A549 (cell line): ENCODE data around the gene ID3. TPM values are rescaled to one million over a fixed set of nuclear protein-coding genes. Genes with fewer than 3 reads are reported as not detected.

Experiments used
- ATAC-seq, 2 experiments: fragments of 200-7000 bp in 1 of 2; fragments of >200 bp in 1 of 2; cut with Nextera tagmentation in 1 of 2; cut with Tn5 transposase in 1 of 2; 3 replicates each; pipeline versions ENCODE4 v1.8.0 to v1.9.1; 2018 to 2020; ENCODE audit warnings: mild to moderate bottlenecking in 1 of 2, moderate library complexity in 1 of 2
- CTCF ChIA-PET: fragments of 300-600 bp; sonication (Branson Sonifier 250); formaldehyde crosslinking; extraction: SDS; loops from one replicate; lab custom pipeline; 2021; ENCODE audit warnings: antibody characterized with exemption, inconsistent platforms; lab: Yijun Ruan, JAX
- POLR2A ChIA-PET: fragments of 350-600 bp; formaldehyde crosslinking; extraction: SDS; loops from one replicate; lab custom pipeline; 2021; ENCODE audit warnings: antibody characterized with exemption, inconsistent platforms; lab: Yijun Ruan, JAX
- DNase-seq, 2 experiments: peaks; one replicate each; pipeline versions ENCODE4 v3.0.0 to v3.0.0-alpha.2; 2011 to 2016; ENCODE audit warnings: low read depth in 1 of 2, low spot score in 1 of 2
- FAIRE-seq: peaks from 2 replicates; lab custom pipeline; 2011; peaks lifted over from hg19 to GRCh38; lab: Jason Lieb, UNC
- H3K27ac ChIP-seq, 2 experiments: fragments of >200 bp; sonication (Bioruptor Twin); formaldehyde crosslinking; 3 replicates each; pipeline ENCODE4 v1.5.1; 2016 to 2017
- H3K4me1 ChIP-seq: fragments of >200 bp; sonication (Bioruptor Twin); formaldehyde crosslinking; 3 replicates; pipeline ENCODE4 v1.6.1; 2016
- H3K4me2 ChIP-seq: fragments of >200 bp; sonication (Bioruptor Twin); formaldehyde crosslinking; 3 replicates; pipeline ENCODE4 v1.6.1; 2016
- H3K4me3 ChIP-seq: fragments of >200 bp; sonication (Bioruptor Twin); formaldehyde crosslinking; 3 replicates; pipeline ENCODE4 v1.5.1; 2016
- H3K9me3 ChIP-seq: fragments of >200 bp; sonication (Bioruptor Twin); formaldehyde crosslinking; 3 replicates; pipeline ENCODE4 v1.6.1; 2016
- CBX8 ChIP-seq: fragments of 200-600 bp; sonication (generic); IDR thresholded peaks from 2 replicates; pipeline ENCODE4 v1.6.1; 2016
- CHD2 ChIP-seq: fragments of 150-350 bp; IDR thresholded peaks from 2 replicates; pipeline ENCODE4 v1.6.1; 2014; ENCODE audit warnings: low read length; ENCODE audit not compliant: partially characterized antibody
- CHD4 ChIP-seq: fragments of 200-600 bp; sonication (generic); IDR thresholded peaks from 2 replicates; pipeline ENCODE4 v1.6.1; 2016; ENCODE audit warnings: antibody characterized with exemption, mild to moderate bottlenecking, borderline replicate concordance
- EHF ChIP-seq: fragments of 250-450 bp; sonication (Bioruptor Pico); IDR thresholded peaks from 2 replicates; pipeline ENCODE4 v1.5.0; 2020; ENCODE audit warnings: mild to moderate bottlenecking
- EP300 ChIP-seq, 2 experiments: fragments of >200 bp; sonication (Bioruptor Twin); formaldehyde crosslinking; IDR thresholded peaks; 2 replicates in 1 of 2; 3 replicates in 1 of 2; pipeline ENCODE4 v1.6.1; 2016 to 2017
- ESRRA ChIP-seq: fragments of 150-350 bp; IDR thresholded peaks from 2 replicates; pipeline ENCODE4 v1.6.1; 2014; ENCODE audit warnings: mild to moderate bottlenecking, low read length, borderline replicate concordance
- FOSB ChIP-seq: fragments of 250-450 bp; sonication (Bioruptor Pico); IDR thresholded peaks from 2 replicates; pipeline ENCODE4 v1.5.0; 2020; ENCODE audit warnings: mild to moderate bottlenecking, moderate library complexity
- HDAC2 ChIP-seq: fragments of 200-600 bp; sonication (generic); IDR thresholded peaks from 2 replicates; pipeline ENCODE4 v1.6.1; 2016
- HEYL ChIP-seq: fragments of 250-450 bp; sonication (Bioruptor Pico); IDR thresholded peaks from 2 replicates; pipeline ENCODE4 v1.8.0; 2021; ENCODE audit warnings: mild to moderate bottlenecking, moderate library complexity
- HOXA7 ChIP-seq: fragments of 250-450 bp; sonication (Bioruptor Pico); IDR thresholded peaks from 2 replicates; pipeline ENCODE4 v1.5.0; 2020; ENCODE audit warnings: mild to moderate bottlenecking, moderate library complexity
- HOXB13 ChIP-seq: fragments of 250-450 bp; sonication (Bioruptor Pico); IDR thresholded peaks from 2 replicates; pipeline ENCODE4 v1.5.0; 2020; ENCODE audit warnings: low read depth, mild to moderate bottlenecking, moderate library complexity
- HOXB5 ChIP-seq: fragments of 250-450 bp; sonication (Bioruptor Pico); IDR thresholded peaks from 2 replicates; pipeline ENCODE4 v1.5.0; 2020; ENCODE audit warnings: mild to moderate bottlenecking, moderate library complexity
- JUN ChIP-seq, 2 experiments: fragments of >200 bp; sonication (Bioruptor Twin); formaldehyde crosslinking; IDR thresholded peaks; 2 replicates in 1 of 2; 3 replicates in 1 of 2; pipeline ENCODE4 v1.6.1; 2016 to 2017
- JUNB ChIP-seq: fragments of >200 bp; sonication (Bioruptor Twin); formaldehyde crosslinking; IDR thresholded peaks from 2 replicates; pipeline ENCODE4 v1.6.1; 2016
- KDM5A ChIP-seq: fragments of 200-600 bp; sonication (generic); IDR thresholded peaks from 2 replicates; pipeline ENCODE4 v1.6.1; 2016; ENCODE audit warnings: antibody characterized with exemption, mild to moderate bottlenecking
- MYC ChIP-seq: IDR thresholded peaks from 2 replicates; pipeline ENCODE4 v1.6.1; 2012; ENCODE audit warnings: mild to moderate bottlenecking, inconsistent platforms, low read length, improper control_type of control experiment, borderline replicate concordance
- PHF8 ChIP-seq: fragments of 200-600 bp; sonication (generic); IDR thresholded peaks from 2 replicates; pipeline ENCODE4 v1.6.1; 2016; ENCODE audit warnings: low read depth, mild to moderate bottlenecking, antibody characterized with exemption, moderate library complexity, borderline replicate concordance
- POLR2A ChIP-seq: IDR thresholded peaks from 2 replicates; pipeline ENCODE4 v1.6.1; 2012; ENCODE audit warnings: mild to moderate bottlenecking, low read length
- POLR2AphosphoS2 ChIP-seq: conservative IDR thresholded peaks from 2 replicates; pipeline ENCODE4 v1.6.1; 2012; ENCODE audit warnings: low read length, improper control_type of control experiment, inconsistent platforms
- RCOR1 ChIP-seq: fragments of 150-350 bp; IDR thresholded peaks from 2 replicates; pipeline ENCODE4 v1.6.1; 2014; ENCODE audit warnings: antibody characterized with exemption, low read length, low read depth
- RFX5 ChIP-seq: fragments of 450-650 bp; IDR thresholded peaks from 2 replicates; pipeline ENCODE4 v1.7.1; 2014; ENCODE audit warnings: antibody characterized with exemption, mild to moderate bottlenecking, moderate library complexity
- RNF2 ChIP-seq: fragments of 200-600 bp; sonication (generic); IDR thresholded peaks from 2 replicates; pipeline ENCODE4 v1.6.1; 2016; ENCODE audit warnings: low read depth, mild to moderate bottlenecking, antibody characterized with exemption, moderate library complexity, borderline replicate concordance
- SMC3 ChIP-seq: fragments of >200 bp; sonication (Bioruptor Twin); formaldehyde crosslinking; IDR thresholded peaks from 3 replicates; pipeline ENCODE4 v1.6.1; 2018; ENCODE audit warnings: inconsistent platforms
- TFCP2L1 ChIP-seq: fragments of 250-450 bp; sonication (Bioruptor Pico); IDR thresholded peaks from 2 replicates; pipeline ENCODE4 v1.5.0; 2021; ENCODE audit warnings: mild to moderate bottlenecking
- ZC3H11A ChIP-seq: fragments of 450-650 bp; IDR thresholded peaks from 2 replicates; pipeline ENCODE4 v1.6.1; 2014; ENCODE audit warnings: antibody characterized with exemption, mild to moderate bottlenecking
- ZFP36 ChIP-seq: fragments of 450-650 bp; IDR thresholded peaks from 2 replicates; pipeline ENCODE4 v1.6.1; 2014; ENCODE audit warnings: borderline replicate concordance; ENCODE audit not compliant: partially characterized antibody
- ZSCAN20 ChIP-seq: fragments of 250-450 bp; sonication (Bioruptor Pico); IDR thresholded peaks from 2 replicates; pipeline ENCODE4 v1.8.0; 2022; ENCODE audit warnings: mild to moderate bottlenecking, moderate library complexity
- WGBS: methylation state at CpG from one replicate; pipeline ENCODE4 v1.1.6; 2017; ENCODE audit errors: missing lambda C conversion rate; 5-methylcytosine and 5-hydroxymethylcytosine counted together
- polyA plus RNA-seq, 4 experiments: library from polyadenylated mRNA; depleted of rRNA in 3 of 4; stranded (reverse); fragments of >200 nt; fragmentation: RNase III in 1 of 4; extraction: RNeasy Plus Mini Kit Qiagen cat#74134 plus additional on column Dnase treatment in 1 of 4; gene quantifications; 2 replicates in 3 of 4; 3 replicates in 1 of 4; pipeline ENCODE4 v1.2.3, GENCODE V29; 2011 to 2017
- TF ChIP-seq, protein P1 (sequence below): fragments of >200 bp; sonication (Bioruptor Twin); formaldehyde crosslinking; IDR thresholded peaks from 3 replicates; pipeline ENCODE4 v1.5.1; 2016
- TF ChIP-seq, protein P2 (sequence below): IDR thresholded peaks from 2 replicates; pipeline ENCODE4 v1.6.1; 2012; ENCODE audit warnings: low read depth, borderline replicate concordance
- TF ChIP-seq, protein P3 (sequence below): fragments of >200 bp; sonication (Bioruptor Twin); formaldehyde crosslinking; IDR thresholded peaks from 3 replicates; pipeline ENCODE4 v1.6.1; 2016
- TF ChIP-seq, protein P4 (sequence below): IDR thresholded peaks from 2 replicates; pipeline ENCODE4 v1.6.1; 2012
- TF ChIP-seq, protein P5 (sequence below): fragments of >200 bp; sonication (Bioruptor Twin); formaldehyde crosslinking; IDR thresholded peaks from 2 replicates; pipeline ENCODE4 v1.6.1; 2016
- TF ChIP-seq, protein P6 (sequence below): fragments of 150-350 bp; IDR thresholded peaks from 2 replicates; pipeline ENCODE4 v1.6.1; 2014; ENCODE audit warnings: low read depth, mild to moderate bottlenecking, low read length
- TF ChIP-seq, protein P7 (sequence below): fragments of 250-450 bp; sonication (Bioruptor Pico); IDR thresholded peaks from 2 replicates; pipeline ENCODE4 v1.5.0; 2020; ENCODE audit warnings: low read depth, mild to moderate bottlenecking, moderate library complexity

ID3 gene
- polyA plus RNA-seq, 2 of the 4 experiments (the other 2 are of a cell fraction), result 171 to 336 TPM

DNA sequence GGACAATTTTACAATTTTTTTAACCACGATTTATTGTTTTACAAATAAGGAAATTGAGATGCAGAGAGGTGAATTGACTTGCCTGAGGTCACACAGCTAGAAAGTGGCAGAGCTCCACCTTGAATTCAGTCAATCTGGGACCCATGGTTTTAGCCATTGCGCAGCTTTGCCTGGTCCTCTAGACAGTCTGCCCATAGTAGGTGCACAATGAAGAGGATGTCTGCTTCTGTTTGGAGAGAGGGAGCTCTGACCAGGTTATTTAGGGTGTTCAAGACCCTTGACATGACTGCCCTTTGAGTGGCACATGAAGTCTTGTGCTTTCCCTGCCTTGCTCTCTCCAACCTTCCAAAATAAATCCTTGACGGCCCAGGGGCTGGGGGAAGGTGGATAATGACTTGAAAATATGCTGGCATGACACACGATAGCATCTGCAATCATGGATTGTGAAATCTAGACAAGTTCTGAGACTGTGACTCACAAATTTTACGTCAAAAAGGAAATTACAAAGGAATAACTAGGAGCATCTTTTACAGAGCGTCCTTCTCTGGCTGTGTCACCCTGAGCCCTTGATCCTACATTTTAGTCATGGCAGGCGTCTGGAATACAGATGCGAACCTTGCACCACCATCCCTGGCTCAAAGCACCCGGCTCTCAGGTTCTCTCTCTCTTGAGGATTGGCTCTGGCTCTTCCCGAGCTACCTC is 26.2 kb upstream of the ID3 start:
- H3K9me3 ChIP-seq, result no peaks in the 10 kb centered on the region
- CTCF ChIA-PET, result interaction anchor here (1.1 to 5.7 kb wide), 9 partner anchors 8 to 52 kb away, joined by 3 to 30 read pairs (median 6); partner anchors contain the start of gene ID3
- DNase-seq (peak; percentile 81 to 96), ATAC-seq (peak; percentile 92 to 93), FAIRE-seq (peak; percentile 94)
- no peak overlapping the region for H3K4me3 ChIP-seq
- POLR2A ChIA-PET, result interaction anchor here (0.7 to 3.3 kb wide), 6 partner anchors 8 to 31 kb away, joined by 3 to 32 read pairs (median 12); partner anchors contain the start of gene ID3
- H3K27ac ChIP-seq, result peak overlapping the region; percentile 96 to 100
- peak overlapping the region; percentile 76 for H3K4me2 ChIP-seq
- 5% methylated on average over 10 of the region's 10 CpGs for WGBS
- H3K4me1 ChIP-seq, result peaks cover 79% of the 10 kb centered on the region
- TF ChIP-seq HOXB13 (CRISPR knock-in tag), result no peak; the same call in 1 of the 2 replicates
- TF ChIP-seq, protein P1, sequence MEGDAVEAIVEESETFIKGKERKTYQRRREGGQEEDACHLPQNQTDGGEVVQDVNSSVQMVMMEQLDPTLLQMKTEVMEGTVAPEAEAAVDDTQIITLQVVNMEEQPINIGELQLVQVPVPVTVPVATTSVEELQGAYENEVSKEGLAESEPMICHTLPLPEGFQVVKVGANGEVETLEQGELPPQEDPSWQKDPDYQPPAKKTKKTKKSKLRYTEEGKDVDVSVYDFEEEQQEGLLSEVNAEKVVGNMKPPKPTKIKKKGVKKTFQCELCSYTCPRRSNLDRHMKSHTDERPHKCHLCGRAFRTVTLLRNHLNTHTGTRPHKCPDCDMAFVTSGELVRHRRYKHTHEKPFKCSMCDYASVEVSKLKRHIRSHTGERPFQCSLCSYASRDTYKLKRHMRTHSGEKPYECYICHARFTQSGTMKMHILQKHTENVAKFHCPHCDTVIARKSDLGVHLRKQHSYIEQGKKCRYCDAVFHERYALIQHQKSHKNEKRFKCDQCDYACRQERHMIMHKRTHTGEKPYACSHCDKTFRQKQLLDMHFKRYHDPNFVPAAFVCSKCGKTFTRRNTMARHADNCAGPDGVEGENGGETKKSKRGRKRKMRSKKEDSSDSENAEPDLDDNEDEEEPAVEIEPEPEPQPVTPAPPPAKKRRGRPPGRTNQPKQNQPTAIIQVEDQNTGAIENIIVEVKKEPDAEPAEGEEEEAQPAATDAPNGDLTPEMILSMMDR, result no peak
- no peak for TF ChIP-seq MYC
- TF ChIP-seq, protein P2, sequence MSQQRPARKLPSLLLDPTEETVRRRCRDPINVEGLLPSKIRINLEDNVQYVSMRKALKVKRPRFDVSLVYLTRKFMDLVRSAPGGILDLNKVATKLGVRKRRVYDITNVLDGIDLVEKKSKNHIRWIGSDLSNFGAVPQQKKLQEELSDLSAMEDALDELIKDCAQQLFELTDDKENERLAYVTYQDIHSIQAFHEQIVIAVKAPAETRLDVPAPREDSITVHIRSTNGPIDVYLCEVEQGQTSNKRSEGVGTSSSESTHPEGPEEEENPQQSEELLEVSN, result no peak
- no peak for TF ChIP-seq POLR2A
- peak; percentile 76 for TF ChIP-seq HOXB5 (CRISPR knock-in tag)
- TF ChIP-seq JUNB, result peak; percentile 98
- TF ChIP-seq, protein P3, sequence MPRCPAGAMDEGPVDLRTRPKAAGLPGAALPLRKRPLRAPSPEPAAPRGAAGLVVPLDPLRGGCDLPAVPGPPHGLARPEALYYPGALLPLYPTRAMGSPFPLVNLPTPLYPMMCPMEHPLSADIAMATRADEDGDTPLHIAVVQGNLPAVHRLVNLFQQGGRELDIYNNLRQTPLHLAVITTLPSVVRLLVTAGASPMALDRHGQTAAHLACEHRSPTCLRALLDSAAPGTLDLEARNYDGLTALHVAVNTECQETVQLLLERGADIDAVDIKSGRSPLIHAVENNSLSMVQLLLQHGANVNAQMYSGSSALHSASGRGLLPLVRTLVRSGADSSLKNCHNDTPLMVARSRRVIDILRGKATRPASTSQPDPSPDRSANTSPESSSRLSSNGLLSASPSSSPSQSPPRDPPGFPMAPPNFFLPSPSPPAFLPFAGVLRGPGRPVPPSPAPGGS, result peak; percentile 97
- peak; percentile 99 for TF ChIP-seq EP300 (IDR thresholded peaks at IDR 0.05)
- TF ChIP-seq JUN (IDR thresholded peaks at IDR 0.05), result peak; percentile 99
- no peak for TF ChIP-seq CHD2
- 0 out of 2 replicates have a peak, but pooled peaks have one; percentile 57 for TF ChIP-seq HEYL
- TF ChIP-seq ZFP36, result peak; percentile 31
- no peak for TF ChIP-seq ZC3H11A
- TF ChIP-seq, protein P4, sequence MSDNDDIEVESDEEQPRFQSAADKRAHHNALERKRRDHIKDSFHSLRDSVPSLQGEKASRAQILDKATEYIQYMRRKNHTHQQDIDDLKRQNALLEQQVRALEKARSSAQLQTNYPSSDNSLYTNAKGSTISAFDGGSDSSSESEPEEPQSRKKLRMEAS, result peak; percentile 91
- no peak for TF ChIP-seq TFCP2L1 (CRISPR knock-in tag)
- TF ChIP-seq RCOR1, result no peak
- no peak for TF ChIP-seq ESRRA
- TF ChIP-seq CHD4, result no peak
- 0 out of 2 replicates have a peak, but pooled peaks have one; percentile 66 for TF ChIP-seq EHF
- TF ChIP-seq ZSCAN20 (CRISPR knock-in tag), result 0 out of 2 replicates have a peak, but pooled peaks have one; percentile 47
- TF ChIP-seq HDAC2, result no peak
- TF ChIP-seq POLR2AphosphoS2, result no peak
- TF ChIP-seq RNF2, result no peak
- no peak for TF ChIP-seq RFX5
- TF ChIP-seq, protein P5, sequence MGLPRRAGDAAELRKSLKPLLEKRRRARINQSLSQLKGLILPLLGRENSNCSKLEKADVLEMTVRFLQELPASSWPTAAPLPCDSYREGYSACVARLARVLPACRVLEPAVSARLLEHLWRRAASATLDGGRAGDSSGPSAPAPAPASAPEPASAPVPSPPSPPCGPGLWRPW, result peak; percentile 94
- TF ChIP-seq, protein P6, sequence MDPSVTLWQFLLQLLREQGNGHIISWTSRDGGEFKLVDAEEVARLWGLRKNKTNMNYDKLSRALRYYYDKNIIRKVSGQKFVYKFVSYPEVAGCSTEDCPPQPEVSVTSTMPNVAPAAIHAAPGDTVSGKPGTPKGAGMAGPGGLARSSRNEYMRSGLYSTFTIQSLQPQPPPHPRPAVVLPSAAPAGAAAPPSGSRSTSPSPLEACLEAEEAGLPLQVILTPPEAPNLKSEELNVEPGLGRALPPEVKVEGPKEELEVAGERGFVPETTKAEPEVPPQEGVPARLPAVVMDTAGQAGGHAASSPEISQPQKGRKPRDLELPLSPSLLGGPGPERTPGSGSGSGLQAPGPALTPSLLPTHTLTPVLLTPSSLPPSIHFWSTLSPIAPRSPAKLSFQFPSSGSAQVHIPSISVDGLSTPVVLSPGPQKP, result no peak
- TF ChIP-seq KDM5A, result no peak
- peak; percentile 64 for TF ChIP-seq SMC3
- no peak for TF ChIP-seq HOXA7 (CRISPR knock-in tag)
- TF ChIP-seq CBX8, result no peak
- TF ChIP-seq, protein P7, sequence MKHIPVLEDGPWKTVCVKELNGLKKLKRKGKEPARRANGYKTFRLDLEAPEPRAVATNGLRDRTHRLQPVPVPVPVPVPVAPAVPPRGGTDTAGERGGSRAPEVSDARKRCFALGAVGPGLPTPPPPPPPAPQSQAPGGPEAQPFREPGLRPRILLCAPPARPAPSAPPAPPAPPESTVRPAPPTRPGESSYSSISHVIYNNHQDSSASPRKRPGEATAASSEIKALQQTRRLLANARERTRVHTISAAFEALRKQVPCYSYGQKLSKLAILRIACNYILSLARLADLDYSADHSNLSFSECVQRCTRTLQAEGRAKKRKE (CRISPR knock-in tag), result no peak; the same call in 1 of the 2 replicates
- 0 out of 2 replicates have a peak, but pooled peaks have one; percentile 13 for TF ChIP-seq FOSB (CRISPR knock-in tag)
- TF ChIP-seq PHF8, result no peak
